Small intestine (tissue), 7 donors: Measurements from ENCODE around the gene GID8. TPM values are rescaled to one million over a fixed set of nuclear protein-coding genes. Genes with fewer than 3 reads are reported as not detected.

Experiments used
- DNase-seq, 2 donors: peaks; one replicate each; pipeline versions ENCODE4 v3.0.0 to v3.0.0-alpha.2; 2013
- FAIRE-seq: peaks from 2 replicates; lab custom pipeline; 2012; peaks lifted over from hg19 to GRCh38; lab: Jason Lieb, UNC
- H3K27ac ChIP-seq, 3 donors: one replicate each; pipeline ENCODE4 v1.5.1; 2013; ENCODE audit warnings: low read length in 2 of 3, mild to moderate bottlenecking in 2 of 3, control low read depth in 1 of 3, inconsistent platforms in 1 of 3, low read depth in 1 of 3, moderate library complexity in 1 of 3
- H3K27me3 ChIP-seq, 3 donors: one replicate each; pipeline ENCODE4 v1.6.1; 2013; ENCODE audit warnings: low read length in 3 of 3, inconsistent platforms in 1 of 3; ENCODE audit not compliant: control insufficient read depth in 3 of 3, insufficient read depth in 3 of 3
- H3K36me3 ChIP-seq, 3 donors: one replicate each; pipeline ENCODE4 v1.6.1; 2013; ENCODE audit warnings: low read length in 3 of 3, inconsistent platforms in 1 of 3, low read depth in 1 of 3, mild to moderate bottlenecking in 1 of 3, moderate library complexity in 1 of 3; ENCODE audit not compliant: control insufficient read depth in 3 of 3, insufficient read depth in 2 of 3
- H3K4me1 ChIP-seq, 3 donors: one replicate each; pipeline ENCODE4 v1.6.1; 2013; ENCODE audit warnings: low read length in 2 of 3, inconsistent platforms in 1 of 3, low read depth in 1 of 3, mild to moderate bottlenecking in 1 of 3, moderate library complexity in 1 of 3; ENCODE audit not compliant: control insufficient read depth in 3 of 3, insufficient read depth in 2 of 3
- H3K4me3 ChIP-seq, 3 donors: one replicate each; pipeline ENCODE4 v1.5.1; 2013; ENCODE audit warnings: low read length in 3 of 3, control low read depth in 1 of 3, inconsistent platforms in 1 of 3, low read depth in 1 of 3, mild to moderate bottlenecking in 1 of 3, moderate library complexity in 1 of 3
- H3K9me3 ChIP-seq, 2 donors: one replicate each; pipeline ENCODE4 v1.6.1; 2013; ENCODE audit warnings: low read depth in 1 of 2, low read length in 1 of 2; ENCODE audit not compliant: control insufficient read depth in 2 of 2, insufficient read depth in 1 of 2
- WGBS, 3 donors: extraction: QIAGEN DNeasy Blood & Tissue Kit; methylation state at CpG; one replicate each; pipeline ENCODE4 v1.1.7; 2013; 5-methylcytosine and 5-hydroxymethylcytosine counted together
- polyA plus RNA-seq, 4 donors: library from polyadenylated mRNA; stranded (reverse) in 3 of 4; unstranded in 1 of 4; fragments of 200-250 nt in 3 of 4; fragments of 120-200 nt in 1 of 4; gene quantifications; one replicate each; pipeline versions ENCODE4 v1.2.1 to v1.2.3, GENCODE V29; 2013
- donor health status: healthy with polysubstance abuse.
- donor health status: control.
- donor health status: control.
- donor health status: Bipolar disorder and iron deficiency.
- donor health status: healthy.

The GID8 gene
- polyA plus RNA-seq, 4 donors, result 14.3 to 31.0 (median 17.1) TPM

- DNase-seq (no peak), FAIRE-seq (no peak)
- 6 to 29% (median 11%) methylated on average over 16 of the region's 16 CpGs for WGBS, 3 donors
- Histone ChIP-seq H3K4me1 (peaks cover 3 to 25% (median 4%) of the 10 kb centered on the region in 3 donors), H3K36me3 (peaks cover 16 to 51% (median 21%) of the 10 kb centered on the region in 3 donors), H3K27me3 (no peaks in the 10 kb centered on the region), H3K4me3 (no peak overlapping the region), H3K9me3 (no peaks in the 10 kb centered on the region), H3K27ac (peak overlapping the region in 1 of 3 donors; percentile 68)
These were observed 38.8 kb upstream of the GID8 start for GRCh38 chr20:62898970-62899632.

- Histone ChIP-seq H3K4me3 (no peak overlapping the region), H3K27me3 (no peaks in the 10 kb centered on the region), H3K36me3 (peaks cover 13 to 50% (median 15%) of the 10 kb centered on the region in 3 donors), H3K4me1 (peaks cover 3 to 25% (median 4%) of the 10 kb centered on the region in 3 donors), H3K9me3 (no peaks in the 10 kb centered on the region), H3K27ac (no peak overlapping the region)
- DNase-seq, result peak; percentile 28 to 53
- 7 to 14% (median 10%) methylated on average over 6 of the region's 6 CpGs for WGBS, 3 donors
- no peak for FAIRE-seq
These were observed 38.3 kb upstream of the GID8 start for GRCh38 chr20:62899633-62900051.

GRCh38 chr20:62900052-62900691 is 37.8 kb upstream of the GID8 start:
- Histone ChIP-seq H3K27me3 (no peaks in the 10 kb centered on the region), H3K27ac (peak overlapping the region; percentile 8 to 81 (median 68)), H3K4me3 (no peak overlapping the region), H3K4me1 (peaks cover 3 to 25% (median 4%) of the 10 kb centered on the region in 3 donors), H3K9me3 (no peaks in the 10 kb centered on the region), H3K36me3 (peaks cover 15 to 49% (median 16%) of the 10 kb centered on the region in 3 donors)
- FAIRE-seq, result no peak
- peak; percentile 67 to 81 for DNase-seq
- WGBS, 3 donors, result 2 to 6% (median 3%) methylated on average over 11 of the region's 11 CpGs

GRCh38 chr20:62900692-62901584 is 37.0 kb upstream of the GID8 start:
- Histone ChIP-seq H3K36me3 (peaks cover 19 to 49% (median 21%) of the 10 kb centered on the region in 3 donors), H3K4me3 (no peak overlapping the region), H3K27ac (peak overlapping the region; percentile 8 to 81 (median 68)), H3K27me3 (no peaks in the 10 kb centered on the region), H3K9me3 (no peaks in the 10 kb centered on the region), H3K4me1 (peaks cover 3 to 25% (median 4%) of the 10 kb centered on the region in 3 donors)
- 42 to 51% (median 49%) methylated on average over 20 of the region's 20 CpGs for WGBS, 3 donors
- FAIRE-seq, result no peak
- peak; percentile 57 to 71 for DNase-seq

GRCh38 chr20:62901891-62902290 is 36.1 kb upstream of the GID8 start:
- Histone ChIP-seq H3K4me1 (peaks cover 3 to 25% (median 4%) of the 10 kb centered on the region in 3 donors), H3K27ac (no peak overlapping the region), H3K36me3 (peaks cover 25 to 52% (median 28%) of the 10 kb centered on the region in 3 donors), H3K9me3 (no peaks in the 10 kb centered on the region), H3K4me3 (no peak overlapping the region), H3K27me3 (no peaks in the 10 kb centered on the region)
- FAIRE-seq (no peak), DNase-seq (no peak)
- 87 to 90% (median 89%) methylated on average over 11 of the region's 11 CpGs for WGBS, 3 donors

- H3K36me3 ChIP-seq, result peaks cover 29 to 63% (median 35%) of the 10 kb centered on the region in 3 donors
- H3K4me3 ChIP-seq, result no peak overlapping the region
- H3K9me3 ChIP-seq, result no peaks in the 10 kb centered on the region
- H3K4me1 ChIP-seq, result peaks cover 3 to 25% (median 4%) of the 10 kb centered on the region in 3 donors
- FAIRE-seq (no peak), DNase-seq (no peak)
- H3K27ac ChIP-seq, result no peak overlapping the region
- 70 to 80% (median 76%) methylated on average over 7 of the region's 7 CpGs for WGBS, 3 donors
- no peaks in the 10 kb centered on the region for H3K27me3 ChIP-seq
These were observed 34.9 kb upstream of the GID8 start for GRCh38 chr20:62902926-62903615.

- peaks cover 0 to 2% (median 0%) of the 10 kb centered on the region in 3 donors for H3K4me1 ChIP-seq
- no peak overlapping the region for H3K4me3 ChIP-seq
- H3K36me3 ChIP-seq, result peaks cover 39 to 87% (median 45%) of the 10 kb centered on the region in 3 donors
- H3K9me3 ChIP-seq, result no peaks in the 10 kb centered on the region
- no peak overlapping the region for H3K27ac ChIP-seq
- H3K27me3 ChIP-seq, result no peaks in the 10 kb centered on the region
- 88 to 93% (median 91%) methylated on average over 17 of the region's 17 CpGs for WGBS, 3 donors
- FAIRE-seq (no peak), DNase-seq (no peak)
These were observed 32.3 kb upstream of the GID8 start for GRCh38 chr20:62905536-62906117.
